Measurements from ENCODE around the gene CFAP97D2. TPM values are rescaled to one million over a fixed set of nuclear protein-coding genes. Genes with fewer than 3 reads are reported as not detected.

CFAP97D2 gene
- total RNA-seq, 4 donors from 2014 or later: not detected

GRCh38 chr13:114161028-114161556 is 18.0 kb upstream of the CFAP97D2 start:
- WGBS: 92% methylated on average over 47 of the region's 47 CpGs
- no peak for DNase-seq (ENCODE audit: extremely low spot score)
- H3K4me1 ChIP-seq: peaks cover 10 to 27% (median 22%) of the 10 kb centered on the region in 4 donors

GRCh38 chr13:114161644-114162532 is 17.2 kb upstream of the CFAP97D2 start:
- H3K9me3 ChIP-seq: no peaks in the 10 kb centered on the region
- TF ChIP-seq POLR2A (IDR thresholded peaks at IDR 0.05; ENCODE audit: low read depth) (no peak), EP300 (IDR thresholded peaks at IDR 0.05) (no peak), CTCF (IDR thresholded peaks at IDR 0.05) (no peak), POLR2AphosphoS5 (IDR thresholded peaks at IDR 0.05) (no peak)
- H3K4me3 ChIP-seq: peak overlapping the region; percentile 9 to 38 (median 18)
- intact Hi-C loops (cut with DNase I): no loop called here
- peaks cover 18 to 31% (median 30%) of the 10 kb centered on the region in 4 donors for H3K4me1 ChIP-seq
- H3K27ac ChIP-seq (replicated peaks in 1 of 4): peak overlapping the region in 1 of 4 donors; percentile 14
- H3K36me3 ChIP-seq: no peaks in the 10 kb centered on the region
- peaks cover 0 to 12% (median 0%) of the 10 kb centered on the region in 4 donors for H3K27me3 ChIP-seq
- 23% methylated on average over 24 of the region's 32 CpGs for WGBS
- no peak for DNase-seq (ENCODE audit: extremely low spot score)

More at GRCh38 chr13:114161028-114161556, 18.0 kb upstream of the CFAP97D2 start:
- Histone ChIP-seq H3K27ac (replicated peaks in 1 of 4) (no peak overlapping the region), H3K36me3 (no peaks in the 10 kb centered on the region), H3K4me3 (no peak overlapping the region), H3K27me3 (peaks cover 0 to 12% (median 0%) of the 10 kb centered on the region in 4 donors), H3K9me3 (no peaks in the 10 kb centered on the region)
- intact Hi-C loops (cut with DNase I): no loop called here
- TF ChIP-seq POLR2A (IDR thresholded peaks at IDR 0.05; ENCODE audit: low read depth) (no peak), CTCF (IDR thresholded peaks at IDR 0.05) (no peak), POLR2AphosphoS5 (IDR thresholded peaks at IDR 0.05) (no peak), EP300 (IDR thresholded peaks at IDR 0.05) (no peak)

- WGBS: 90% methylated on average over 16 of the region's 16 CpGs
- Histone ChIP-seq H3K36me3 (no peaks in the 10 kb centered on the region), H3K4me1 (peaks cover 20 to 37% (median 36%) of the 10 kb centered on the region in 4 donors), H3K9me3 (no peaks in the 10 kb centered on the region), H3K27me3 (peaks cover 0 to 12% (median 0%) of the 10 kb centered on the region in 4 donors), H3K27ac (replicated peaks in 1 of 4) (peak overlapping the region in 1 of 4 donors; percentile 14), H3K4me3 (peak overlapping the region in 2 of 4 donors; percentile 9 to 38)
- TF ChIP-seq POLR2A (IDR thresholded peaks at IDR 0.05; ENCODE audit: low read depth): no peak
- no peak for TF ChIP-seq EP300 (IDR thresholded peaks at IDR 0.05)
- no peak for TF ChIP-seq CTCF (IDR thresholded peaks at IDR 0.05)
- no peak for TF ChIP-seq POLR2AphosphoS5 (IDR thresholded peaks at IDR 0.05)
- no peak for DNase-seq (ENCODE audit: extremely low spot score)
- intact Hi-C loops (cut with DNase I): no loop called here
Measured at GRCh38 chr13:114162533-114162922, 16.5 kb upstream of the CFAP97D2 start.

- H3K27ac ChIP-seq (replicated peaks in 1 of 4): no peak overlapping the region
- no peak for DNase-seq (ENCODE audit: extremely low spot score)
- WGBS: 87% methylated on average over 14 of the region's 14 CpGs
- H3K4me1 ChIP-seq: peaks cover 20 to 37% (median 36%) of the 10 kb centered on the region in 4 donors
- peaks cover 0 to 12% (median 0%) of the 10 kb centered on the region in 4 donors for H3K27me3 ChIP-seq
- no peaks in the 10 kb centered on the region for H3K36me3 ChIP-seq
- H3K4me3 ChIP-seq: no peak overlapping the region
- TF ChIP-seq CTCF (IDR thresholded peaks at IDR 0.05) (no peak), EP300 (IDR thresholded peaks at IDR 0.05) (no peak), POLR2A (IDR thresholded peaks at IDR 0.05; ENCODE audit: low read depth) (no peak), POLR2AphosphoS5 (IDR thresholded peaks at IDR 0.05) (no peak)
- H3K9me3 ChIP-seq: no peaks in the 10 kb centered on the region
- intact Hi-C loops (cut with DNase I): no loop called here
Measured at GRCh38 chr13:114164053-114164452, 15.0 kb upstream of the CFAP97D2 start.
